GM12873 (cell line): ENCODE measurements around the gene ABCC11.

Experiments
- CTCF ChIP-seq: IDR thresholded peaks from 2 replicates; pipeline ENCODE4 v1.5.1; 2012; ENCODE audit warnings: low read depth, mild to moderate bottlenecking, moderate library complexity, low read length, control low read depth; ENCODE audit not compliant: insufficient read depth; ENCODE audit errors: missing control alignments

ABCC11 gene

GRCh38 chr16:48284772-48285409, 37.6 kb upstream of the ABCC11 start:
- TF ChIP-seq CTCF = no peak

- TF ChIP-seq CTCF = no peak
These were observed 35.4 kb upstream of the ABCC11 start for GRCh38 chr16:48282636-48283263.

GRCh38 chr16:48280546-48280945, 33.2 kb upstream of the ABCC11 start:
- TF ChIP-seq CTCF = no peak

DNA sequence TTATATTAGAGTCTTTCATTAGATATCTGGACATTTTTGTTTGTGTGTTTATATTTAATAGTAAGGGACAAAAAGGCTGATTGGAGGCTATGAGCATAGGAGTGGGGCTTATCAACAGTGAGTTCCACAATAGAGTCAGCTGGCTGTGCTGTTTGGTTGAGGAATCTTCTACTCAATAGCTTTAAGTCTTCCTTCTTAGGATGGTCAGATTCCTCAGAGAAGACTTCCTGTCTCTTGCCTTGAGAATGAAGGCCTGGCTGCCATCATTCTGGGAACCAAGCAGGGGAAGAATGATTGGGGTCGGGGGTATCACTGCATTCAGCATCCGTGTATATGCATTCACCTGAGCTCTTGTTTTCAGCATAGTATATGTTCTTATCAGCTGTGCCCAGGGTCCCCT, 31.9 kb upstream of the ABCC11 start:
- TF ChIP-seq CTCF = no peak

- no peak for TF ChIP-seq CTCF
These were observed 29.8 kb upstream of the ABCC11 start for GRCh38 chr16:48277158-48277557.

DNA sequence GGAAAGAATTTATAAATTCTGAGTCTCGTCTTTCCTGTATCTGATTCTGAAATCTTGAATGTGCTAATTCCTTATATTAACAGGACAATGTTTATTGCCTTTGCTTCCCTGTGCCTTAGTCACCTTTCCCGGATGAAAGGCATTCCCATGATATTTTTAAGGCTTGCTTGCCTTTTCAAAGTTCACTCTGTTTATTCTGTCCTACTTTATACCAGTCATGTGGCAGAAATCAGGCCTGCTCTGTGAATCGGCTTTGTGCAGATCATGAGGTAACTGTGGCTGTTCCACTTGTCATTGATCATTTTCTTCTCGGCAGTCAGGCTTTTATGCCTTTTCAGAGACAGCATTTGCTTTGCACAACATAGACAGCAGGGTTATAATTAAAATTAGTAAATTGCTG, 28.8 kb upstream of the ABCC11 start:
- TF ChIP-seq CTCF = no peak

DNA sequence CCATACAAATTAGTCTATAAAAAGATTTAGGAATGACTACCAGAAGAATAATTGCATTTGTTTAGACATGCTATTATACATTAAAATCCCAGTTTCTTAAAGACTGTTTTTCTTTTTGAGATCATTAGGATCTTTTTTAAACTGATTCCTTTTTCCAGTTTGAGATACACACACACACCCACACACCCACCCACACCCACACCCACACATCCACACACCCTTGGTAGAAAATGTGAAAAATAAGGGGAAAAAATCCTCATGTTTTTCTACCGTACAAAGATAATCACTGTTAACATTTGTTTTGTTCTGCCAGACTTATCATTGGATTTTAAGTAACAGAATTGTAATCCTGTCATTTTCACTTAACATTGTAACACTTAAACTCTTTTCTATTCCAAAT, 27.1 kb upstream of the ABCC11 start:
- TF ChIP-seq CTCF = no peak
